ENCODE results near the gene ZFAND3.

ZFAND3 gene

DNA sequence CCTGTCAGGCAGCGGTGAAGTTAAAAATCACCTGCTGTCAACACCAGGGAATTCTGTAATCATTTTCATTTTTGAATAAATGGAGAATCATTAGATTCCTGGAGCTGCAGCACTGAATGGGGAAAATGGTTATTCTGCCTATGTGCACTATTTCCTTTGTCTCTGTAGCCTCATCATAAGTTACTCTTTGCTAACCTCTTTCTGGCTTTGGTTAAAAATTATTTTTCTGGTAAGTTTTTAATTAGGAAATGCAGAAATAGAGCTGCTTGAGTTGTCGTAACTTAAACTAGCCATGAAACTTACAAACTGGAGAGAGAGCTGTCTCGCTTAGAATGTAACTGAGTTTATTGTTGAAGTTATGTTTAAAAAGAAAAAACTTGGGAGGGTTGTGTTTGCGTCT, 28.8 kb downstream of the ZFAND3 start:
- no peak for DNase-seq (ENCODE audit: low spot score)
- TF ChIP-seq, protein P1, sequence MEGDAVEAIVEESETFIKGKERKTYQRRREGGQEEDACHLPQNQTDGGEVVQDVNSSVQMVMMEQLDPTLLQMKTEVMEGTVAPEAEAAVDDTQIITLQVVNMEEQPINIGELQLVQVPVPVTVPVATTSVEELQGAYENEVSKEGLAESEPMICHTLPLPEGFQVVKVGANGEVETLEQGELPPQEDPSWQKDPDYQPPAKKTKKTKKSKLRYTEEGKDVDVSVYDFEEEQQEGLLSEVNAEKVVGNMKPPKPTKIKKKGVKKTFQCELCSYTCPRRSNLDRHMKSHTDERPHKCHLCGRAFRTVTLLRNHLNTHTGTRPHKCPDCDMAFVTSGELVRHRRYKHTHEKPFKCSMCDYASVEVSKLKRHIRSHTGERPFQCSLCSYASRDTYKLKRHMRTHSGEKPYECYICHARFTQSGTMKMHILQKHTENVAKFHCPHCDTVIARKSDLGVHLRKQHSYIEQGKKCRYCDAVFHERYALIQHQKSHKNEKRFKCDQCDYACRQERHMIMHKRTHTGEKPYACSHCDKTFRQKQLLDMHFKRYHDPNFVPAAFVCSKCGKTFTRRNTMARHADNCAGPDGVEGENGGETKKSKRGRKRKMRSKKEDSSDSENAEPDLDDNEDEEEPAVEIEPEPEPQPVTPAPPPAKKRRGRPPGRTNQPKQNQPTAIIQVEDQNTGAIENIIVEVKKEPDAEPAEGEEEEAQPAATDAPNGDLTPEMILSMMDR (IDR thresholded peaks at IDR 0.05; ENCODE audit: borderline replicate concordance, control extremely low read depth, extremely low read depth, insufficient read depth, missing control alignments) = no peak
- in situ Hi-C loops (cut with MboI; ENCODE audit: low sequenced_read_pairs, unreplicated experiment) = no loop called here

DNA sequence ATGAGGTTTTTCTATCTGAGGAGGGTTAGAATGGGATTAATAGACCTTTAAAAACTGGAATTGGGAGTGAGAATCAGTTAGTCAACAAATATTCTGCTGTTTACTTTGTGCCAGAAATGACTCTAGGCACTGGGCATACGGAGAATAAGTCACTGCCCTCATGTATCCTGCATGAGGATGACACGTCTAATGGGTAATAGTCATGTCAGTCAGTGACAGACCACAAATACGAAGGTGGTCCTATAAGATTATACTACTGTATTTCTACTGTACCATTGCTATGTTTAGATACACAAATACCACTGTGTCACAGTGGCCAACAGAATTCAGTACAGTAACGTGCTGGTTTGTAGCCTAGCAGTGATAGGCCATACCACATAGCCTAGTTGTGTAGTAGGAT, 30.7 kb downstream of the ZFAND3 start:
- TF ChIP-seq, protein P1 (IDR thresholded peaks at IDR 0.05; ENCODE audit: borderline replicate concordance, control extremely low read depth, extremely low read depth, insufficient read depth, missing control alignments) = no peak
- no peak for DNase-seq (ENCODE audit: low spot score)
- in situ Hi-C loops (cut with MboI; ENCODE audit: low sequenced_read_pairs, unreplicated experiment) = no loop called here

DNA sequence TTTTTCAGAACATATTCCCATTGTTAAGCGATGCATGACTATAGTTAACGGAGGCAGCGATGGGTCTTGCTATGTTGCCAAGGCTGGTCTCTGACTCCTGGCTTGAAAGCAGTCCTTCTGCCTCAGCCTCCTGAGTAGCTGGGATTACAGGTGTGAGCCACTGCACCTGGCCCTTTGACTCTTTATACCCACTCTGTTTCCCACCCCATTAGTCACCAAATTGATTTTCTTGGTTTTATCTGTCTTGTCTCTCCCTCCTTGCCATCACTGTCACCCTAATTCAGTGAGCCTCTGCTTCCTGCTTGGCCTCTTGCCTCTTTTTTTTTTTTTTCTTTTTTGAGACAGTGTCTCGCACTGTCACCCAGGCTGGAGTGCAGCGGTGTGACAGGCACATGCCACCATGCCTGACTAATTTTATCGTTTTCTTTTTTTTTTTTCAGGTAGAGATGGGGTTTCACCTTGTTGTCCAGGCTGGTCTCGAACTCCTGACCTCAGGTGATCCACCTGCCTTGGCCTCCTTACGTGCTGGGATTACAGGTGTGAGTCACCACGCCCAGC, 31.3 kb downstream of the ZFAND3 start:
- TF ChIP-seq, protein P1 (IDR thresholded peaks at IDR 0.05; ENCODE audit: borderline replicate concordance, control extremely low read depth, extremely low read depth, insufficient read depth, missing control alignments) = no peak
- no peak for DNase-seq (ENCODE audit: low spot score)
- in situ Hi-C loops (cut with MboI; ENCODE audit: low sequenced_read_pairs, unreplicated experiment) = no loop called here

DNA sequence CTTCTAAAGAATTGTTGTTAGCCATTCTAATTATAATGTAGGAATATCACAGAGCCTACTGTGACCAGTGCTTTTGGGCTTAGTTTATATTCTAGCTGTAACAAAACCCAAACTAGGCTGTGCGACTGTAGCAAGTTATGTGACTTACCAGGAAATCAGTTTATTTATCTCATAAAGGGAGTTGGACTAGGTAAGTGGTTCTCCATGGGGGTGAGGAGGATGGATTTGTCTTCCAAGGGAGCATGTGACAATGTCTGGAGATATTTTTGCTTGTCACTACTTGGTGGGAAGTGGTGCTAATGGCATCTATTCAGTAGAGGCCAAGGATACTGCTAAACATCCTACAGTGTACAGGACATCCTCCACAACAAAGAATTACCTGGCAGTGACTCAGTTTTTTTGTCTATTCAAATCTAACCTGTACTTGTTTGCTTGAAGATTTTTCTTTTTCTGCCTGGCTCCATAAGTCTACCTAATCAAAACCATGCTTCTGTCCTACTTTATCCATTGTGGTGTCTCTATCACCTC, 32.5 kb downstream of the ZFAND3 start:
- TF ChIP-seq, protein P1 (IDR thresholded peaks at IDR 0.05; ENCODE audit: borderline replicate concordance, control extremely low read depth, extremely low read depth, insufficient read depth, missing control alignments) = no peak
- DNase-seq (ENCODE audit: low spot score) = no peak
- in situ Hi-C loops (cut with MboI; ENCODE audit: low sequenced_read_pairs, unreplicated experiment) = no loop called here

DNA sequence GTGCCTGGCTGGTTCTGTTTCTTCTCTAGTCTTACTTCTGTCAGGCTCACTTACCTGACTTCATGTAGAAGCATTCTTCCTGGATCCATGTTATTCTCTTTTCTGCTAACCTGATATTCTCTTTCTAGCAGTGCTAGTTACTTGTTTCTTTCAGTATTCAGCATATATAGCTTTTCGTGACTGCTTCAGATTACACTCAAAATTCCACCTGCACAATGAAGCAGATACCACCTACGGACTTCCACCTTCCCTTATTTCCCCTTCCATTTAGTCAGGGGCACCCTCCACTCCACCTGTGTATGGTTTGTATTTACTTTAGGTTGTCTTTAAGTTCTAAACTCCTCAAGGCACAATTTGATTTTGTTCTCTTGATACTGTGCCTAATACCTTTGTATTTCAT, 36.8 kb downstream of the ZFAND3 start:
- no peak for DNase-seq (ENCODE audit: low spot score)
- TF ChIP-seq, protein P1 (IDR thresholded peaks at IDR 0.05; ENCODE audit: borderline replicate concordance, control extremely low read depth, extremely low read depth, insufficient read depth, missing control alignments) = no peak
- in situ Hi-C loops (cut with MboI; ENCODE audit: low sequenced_read_pairs, unreplicated experiment) = no loop called here

DNA sequence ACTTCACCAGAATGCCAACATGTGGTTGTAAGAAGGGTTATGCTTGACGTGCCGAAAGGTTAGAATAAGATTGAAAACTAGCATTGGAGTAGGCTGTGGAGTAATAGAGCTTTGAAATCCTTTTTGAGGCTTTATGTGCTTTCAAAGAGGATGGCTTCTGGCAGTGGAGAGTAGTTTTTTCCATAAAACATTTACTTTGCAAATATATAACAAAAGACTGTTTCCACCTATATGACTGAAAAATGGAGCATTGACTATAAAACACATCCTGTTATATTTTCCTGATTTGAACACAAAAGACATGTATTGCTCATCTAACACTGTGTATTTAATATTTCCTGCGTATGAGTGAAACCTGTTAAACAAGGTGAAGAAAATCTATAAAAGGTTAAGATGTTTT, 38.8 kb downstream of the ZFAND3 start:
- TF ChIP-seq, protein P1 (IDR thresholded peaks at IDR 0.05; ENCODE audit: borderline replicate concordance, control extremely low read depth, extremely low read depth, insufficient read depth, missing control alignments) = no peak
- DNase-seq (ENCODE audit: low spot score) = no peak
- in situ Hi-C loops (cut with MboI; ENCODE audit: low sequenced_read_pairs, unreplicated experiment) = no loop called here

All from GM13976 (cell line).